ENCODE measurements around the gene COLQ.

DNA sequence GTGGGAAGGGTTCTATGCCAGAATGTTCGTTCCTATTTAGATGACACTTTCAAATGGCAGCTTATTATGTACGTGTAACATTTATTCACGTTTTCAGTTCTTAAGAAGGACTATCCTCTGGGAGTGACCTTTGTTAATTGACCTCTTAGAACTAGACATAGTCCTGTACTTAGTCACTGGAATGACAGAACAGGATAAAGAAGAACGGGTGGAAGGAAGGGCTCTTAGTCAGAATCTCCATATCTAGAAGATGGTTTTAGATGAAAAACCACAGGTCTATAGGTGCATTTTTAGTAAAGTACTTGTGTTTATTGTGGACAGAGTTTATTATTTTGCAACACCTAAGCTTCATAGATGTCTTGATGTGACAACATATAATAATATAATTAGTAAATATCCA is 100.6 kb downstream of the COLQ start:
- TF ChIP-seq, protein P1, sequence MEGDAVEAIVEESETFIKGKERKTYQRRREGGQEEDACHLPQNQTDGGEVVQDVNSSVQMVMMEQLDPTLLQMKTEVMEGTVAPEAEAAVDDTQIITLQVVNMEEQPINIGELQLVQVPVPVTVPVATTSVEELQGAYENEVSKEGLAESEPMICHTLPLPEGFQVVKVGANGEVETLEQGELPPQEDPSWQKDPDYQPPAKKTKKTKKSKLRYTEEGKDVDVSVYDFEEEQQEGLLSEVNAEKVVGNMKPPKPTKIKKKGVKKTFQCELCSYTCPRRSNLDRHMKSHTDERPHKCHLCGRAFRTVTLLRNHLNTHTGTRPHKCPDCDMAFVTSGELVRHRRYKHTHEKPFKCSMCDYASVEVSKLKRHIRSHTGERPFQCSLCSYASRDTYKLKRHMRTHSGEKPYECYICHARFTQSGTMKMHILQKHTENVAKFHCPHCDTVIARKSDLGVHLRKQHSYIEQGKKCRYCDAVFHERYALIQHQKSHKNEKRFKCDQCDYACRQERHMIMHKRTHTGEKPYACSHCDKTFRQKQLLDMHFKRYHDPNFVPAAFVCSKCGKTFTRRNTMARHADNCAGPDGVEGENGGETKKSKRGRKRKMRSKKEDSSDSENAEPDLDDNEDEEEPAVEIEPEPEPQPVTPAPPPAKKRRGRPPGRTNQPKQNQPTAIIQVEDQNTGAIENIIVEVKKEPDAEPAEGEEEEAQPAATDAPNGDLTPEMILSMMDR (conservative IDR thresholded peaks at IDR 0.05), result no peak
- TF ChIP-seq ZFX (IDR thresholded peaks at IDR 0.05), result no peak
